ENCODE data around the gene PPP1R1B.

PPP1R1B gene

GRCh38 chr17:39634384-39634871 is 7.7 kb downstream of the PPP1R1B start:
- DNase-seq, result peak; percentile 74

GRCh38 chr17:39635614-39636176 is 8.9 kb downstream of the PPP1R1B start:
- DNase-seq, result peak; percentile 41

- no peak for DNase-seq
Observed at GRCh38 chr17:39636587-39636926, 9.8 kb downstream of the PPP1R1B start.

- DNase-seq, result peak; percentile 91
Observed at GRCh38 chr17:39636927-39637736, 10.4 kb downstream of the PPP1R1B start, which contains the start of gene STARD3. Gene STARD3 (plus strand): TSS chr17:39637144. CDS start chr17:39653532, 16,388 bp downstream.

- DNase-seq, result no peak
Observed at GRCh38 chr17:39638317-39638716, 11.6 kb downstream of the PPP1R1B start.

- DNase-seq, result no peak
Observed at GRCh38 chr17:39639043-39639442, 12.3 kb downstream of the PPP1R1B start.

- no peak for DNase-seq
Observed at GRCh38 chr17:39639566-39640458, 13.1 kb downstream of the PPP1R1B start.

GRCh38 chr17:39640591-39641031 is 13.9 kb downstream of the PPP1R1B start:
- no peak for DNase-seq

GRCh38 chr17:39641097-39641496 is 14.3 kb downstream of the PPP1R1B start:
- no peak for DNase-seq

- no peak for DNase-seq
Observed at GRCh38 chr17:39641883-39642282, 15.1 kb downstream of the PPP1R1B start.

- DNase-seq, result no peak
Observed at GRCh38 chr17:39642291-39643074, 15.7 kb downstream of the PPP1R1B start.

- DNase-seq, result no peak
Observed at GRCh38 chr17:39643271-39643670, 16.5 kb downstream of the PPP1R1B start.

GRCh38 chr17:39647256-39647655 is 20.5 kb downstream of the PPP1R1B start:
- no peak for DNase-seq

- DNase-seq, result no peak
Observed at GRCh38 chr17:39648616-39649366, 22.0 kb downstream of the PPP1R1B start.

GRCh38 chr17:39650121-39650579 is 23.4 kb downstream of the PPP1R1B start:
- no peak for DNase-seq

GRCh38 chr17:39651923-39652586 is 25.3 kb downstream of the PPP1R1B start:
- no peak for DNase-seq

GRCh38 chr17:39652587-39653315 is 26.0 kb downstream of the PPP1R1B start:
- DNase-seq, result peak; percentile 58

GRCh38 chr17:39653316-39653661 is 26.5 kb downstream of the PPP1R1B start:
- DNase-seq, result no peak

GRCh38 chr17:39653662-39654331 is 27.0 kb downstream of the PPP1R1B start:
- peak; percentile 80 for DNase-seq

- no peak for DNase-seq
Observed at GRCh38 chr17:39655105-39655504, 28.4 kb downstream of the PPP1R1B start.
